Measurements from ENCODE around the gene PTBP1.
"Not testable (repeated sequence)": the region's sequence is repeated elsewhere in the genome, so short reads cannot be mapped to it uniquely, and the experiment has no call there.

Gene PTBP1

DNA sequence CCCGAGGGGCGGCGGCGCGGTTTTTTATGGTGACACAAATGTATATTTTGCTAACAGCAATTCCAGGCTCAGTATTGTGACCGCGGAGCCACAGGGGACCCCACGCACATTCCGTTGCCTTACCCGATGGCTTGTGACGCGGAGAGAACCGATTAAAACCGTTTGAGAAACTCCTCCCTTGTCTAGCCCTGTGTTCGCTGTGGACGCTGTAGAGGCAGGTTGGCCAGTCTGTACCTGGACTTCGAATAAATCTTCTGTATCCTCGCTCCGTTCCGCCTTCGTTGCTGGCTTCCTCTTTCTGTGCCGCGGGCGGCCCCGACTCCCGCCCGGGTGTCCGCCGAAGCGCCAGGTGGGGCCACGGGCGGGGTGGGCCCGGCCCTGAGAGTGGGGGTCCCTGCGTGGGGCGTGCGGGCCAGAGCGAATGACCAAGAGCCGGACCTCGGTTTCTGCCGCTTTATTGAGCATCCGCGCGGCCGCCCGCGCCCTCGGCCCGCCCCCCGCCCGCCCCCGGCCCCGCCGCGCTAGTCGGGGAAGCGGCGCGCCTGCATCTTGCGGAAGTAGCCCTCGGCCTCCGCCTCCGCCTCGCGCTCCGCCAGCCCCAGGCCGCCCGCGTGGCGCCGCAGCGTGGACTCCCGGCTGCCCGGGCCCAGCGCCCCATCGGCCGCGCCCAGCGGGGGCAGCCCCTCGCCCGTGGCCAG lies 14.9 kb downstream of the PTBP1 start:
- no peak for DNase-seq

DNA sequence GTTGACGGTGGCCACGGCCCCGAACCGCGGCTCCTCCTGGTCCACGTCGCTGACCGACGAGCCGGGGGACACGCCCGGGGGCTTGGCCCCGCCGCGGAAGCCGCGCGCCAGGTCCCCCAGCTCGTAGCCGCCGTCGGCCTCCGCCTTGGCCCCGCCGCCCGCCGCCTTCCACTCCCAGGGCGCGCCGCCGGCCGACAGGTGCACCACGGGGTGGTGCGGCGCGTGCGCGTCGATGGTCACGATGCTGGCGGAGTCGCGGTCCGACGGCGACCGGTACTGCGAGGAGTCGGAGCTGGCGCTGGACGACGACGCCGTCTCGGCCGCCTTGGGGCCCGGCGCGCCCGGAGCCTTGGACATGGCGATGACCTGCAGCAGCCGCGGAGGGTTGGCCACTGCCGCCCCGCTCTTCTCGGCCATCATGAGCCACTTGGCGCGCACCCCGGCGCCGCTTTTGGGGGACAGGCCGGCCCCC lies 15.5 kb downstream of the PTBP1 start:
- no peak for DNase-seq

DNA sequence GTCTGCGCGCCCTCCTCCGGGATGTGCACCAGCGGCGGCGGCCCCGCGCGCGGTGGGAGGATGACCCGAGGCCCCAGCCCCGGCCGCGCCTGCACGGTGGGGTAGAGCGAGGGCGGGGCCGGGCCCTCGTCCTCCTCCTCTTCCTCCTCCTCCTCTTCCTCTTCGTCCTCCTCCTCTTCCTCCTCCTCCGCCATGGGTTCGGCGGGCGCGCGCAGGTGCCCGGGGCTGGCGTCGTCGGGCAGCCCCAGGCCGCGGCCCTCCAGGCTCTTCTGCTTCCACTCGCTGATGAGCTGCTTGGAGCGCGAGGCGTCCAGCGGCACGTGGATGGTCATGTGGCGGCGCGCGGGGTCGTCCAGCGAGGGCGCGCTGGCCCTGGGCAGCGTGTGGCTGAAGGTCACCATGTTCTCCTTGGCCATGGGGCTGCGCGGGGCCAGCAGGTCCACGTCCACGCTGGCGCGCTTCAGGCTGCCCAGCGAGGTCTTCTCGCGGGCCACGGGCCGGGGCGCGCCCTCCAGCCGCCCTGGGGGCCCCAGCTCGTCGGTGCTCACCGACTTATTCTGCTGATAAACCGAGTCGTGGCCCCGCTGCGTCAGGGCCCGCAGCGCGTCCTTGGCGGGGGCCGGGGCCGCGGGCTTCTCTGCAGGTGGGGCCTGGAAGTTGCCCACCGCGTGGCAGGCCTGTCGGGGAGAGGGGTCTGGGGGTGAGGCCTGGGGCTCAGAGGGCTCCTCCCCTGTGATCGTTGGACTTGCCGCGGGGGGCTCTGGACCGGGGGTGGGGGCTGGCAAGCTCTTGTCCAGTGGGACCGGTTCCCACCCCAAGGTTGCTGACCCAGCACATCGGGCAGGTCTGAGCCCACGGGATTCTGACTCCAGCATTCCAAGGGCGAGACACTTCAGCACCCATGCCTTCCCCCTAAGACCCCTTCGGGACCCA lies 16.2 kb downstream of the PTBP1 start:
- no peak for DNase-seq

DNA sequence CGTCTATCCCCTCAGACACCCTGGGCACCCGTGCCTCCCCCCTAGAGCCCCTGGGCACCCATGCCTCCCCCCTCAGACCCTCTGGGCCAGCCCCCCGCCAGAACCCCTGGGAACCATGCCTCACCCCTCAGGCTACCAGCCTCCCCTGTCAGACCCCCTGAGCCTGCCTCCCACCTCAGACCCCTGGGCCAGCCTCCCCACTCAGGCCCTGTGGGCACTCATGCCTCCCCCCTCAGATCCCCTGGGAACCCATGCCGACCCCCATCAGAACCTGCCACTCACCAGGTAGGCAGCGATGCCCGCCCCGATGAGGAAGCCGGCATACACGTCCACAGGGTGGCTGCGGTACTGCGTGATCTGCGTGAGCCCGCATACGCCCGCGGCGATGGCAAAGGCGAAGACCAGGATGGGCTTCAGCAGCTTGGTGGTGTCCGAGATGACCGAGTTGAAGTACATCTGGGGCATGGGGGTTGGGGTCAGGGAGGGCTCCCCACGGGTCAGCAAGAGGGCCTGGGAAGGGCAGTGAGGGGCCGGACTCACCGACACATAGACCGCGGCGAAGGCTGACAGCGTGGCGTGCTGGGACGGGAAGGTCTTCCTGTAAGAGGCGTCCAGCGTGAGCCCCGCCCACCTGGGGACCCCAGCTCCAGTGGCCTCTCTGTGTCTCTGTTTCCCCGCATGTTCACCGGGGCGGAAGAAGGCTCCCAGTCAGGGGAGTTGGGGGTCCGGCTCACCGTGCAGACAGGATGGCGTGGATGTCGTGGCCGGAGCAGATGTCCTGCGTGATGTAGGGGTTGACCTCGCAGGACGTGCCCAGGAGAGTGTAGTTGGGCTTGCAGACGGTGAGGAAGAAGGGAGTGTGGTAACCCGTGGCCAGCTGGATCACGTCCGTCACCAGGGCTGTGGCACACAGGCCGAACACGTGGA lies 17.2 kb downstream of the PTBP1 start:
- no peak for DNase-seq

DNA sequence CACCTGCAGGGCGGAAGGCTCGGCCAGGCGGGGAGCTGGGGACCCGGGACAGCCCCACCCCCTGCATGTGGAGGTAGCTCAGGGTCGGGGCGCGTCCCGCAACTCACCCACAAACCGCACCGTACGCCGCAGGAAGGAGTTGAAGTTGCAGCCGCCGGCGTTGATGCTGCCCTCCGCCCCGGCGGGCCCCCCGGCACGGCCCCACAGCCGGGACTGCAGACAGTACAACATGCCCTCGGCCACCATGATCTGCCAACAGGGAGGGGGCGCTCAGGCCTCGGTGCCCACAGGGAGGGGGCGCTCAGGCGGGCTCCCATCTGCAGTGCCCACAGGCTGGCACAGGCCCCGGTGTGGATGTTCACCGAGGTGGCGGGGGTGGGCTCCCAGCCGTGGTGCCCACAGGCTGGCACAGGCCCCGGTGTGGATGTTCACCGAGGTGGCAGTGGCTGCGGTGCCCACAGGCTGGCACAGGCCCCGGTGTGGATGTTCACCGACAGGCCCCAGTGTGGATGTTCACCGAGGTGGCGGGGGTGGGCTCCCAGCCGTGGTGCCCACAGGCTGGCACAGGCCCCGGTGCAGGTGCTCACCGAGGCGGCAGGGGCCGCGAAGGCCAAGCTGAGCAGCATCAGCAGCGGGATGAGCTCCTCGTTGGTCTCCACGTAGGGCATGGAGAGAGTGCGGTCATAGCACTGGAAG lies 18.0 kb downstream of the PTBP1 start:
- no peak for DNase-seq

DNA sequence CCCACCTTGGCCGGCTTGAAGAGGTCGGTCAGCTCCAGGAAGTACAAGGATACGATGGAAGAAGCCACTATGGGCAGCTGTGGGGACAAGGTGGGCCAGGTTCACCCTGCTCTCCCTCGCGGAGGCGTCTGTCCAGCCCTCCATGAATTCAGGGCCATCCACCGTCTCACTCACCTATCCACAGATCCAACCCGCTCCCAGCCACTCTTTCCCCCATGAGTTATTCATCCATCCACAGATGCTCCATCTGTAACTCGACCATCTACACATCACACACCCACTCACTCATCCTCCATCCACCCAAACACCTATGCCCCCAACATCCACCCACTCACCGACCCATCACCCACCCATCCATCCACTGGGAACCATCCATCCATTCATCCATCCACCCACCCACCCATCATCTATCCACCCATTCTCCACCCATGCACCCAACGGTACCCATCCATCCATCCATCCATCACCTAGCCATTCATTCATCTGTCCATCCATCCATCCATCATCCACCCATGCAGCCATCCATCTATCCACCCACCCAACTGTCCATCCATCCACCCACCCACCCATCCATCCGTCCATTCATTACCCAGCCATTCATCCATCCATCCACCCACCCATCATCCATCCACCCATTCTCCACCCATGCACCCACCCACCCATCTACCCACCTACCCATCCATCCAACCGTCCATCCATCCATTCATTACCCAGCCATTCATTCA lies 18.7 kb downstream of the PTBP1 start:
- DNase-seq: no peak

DNA sequence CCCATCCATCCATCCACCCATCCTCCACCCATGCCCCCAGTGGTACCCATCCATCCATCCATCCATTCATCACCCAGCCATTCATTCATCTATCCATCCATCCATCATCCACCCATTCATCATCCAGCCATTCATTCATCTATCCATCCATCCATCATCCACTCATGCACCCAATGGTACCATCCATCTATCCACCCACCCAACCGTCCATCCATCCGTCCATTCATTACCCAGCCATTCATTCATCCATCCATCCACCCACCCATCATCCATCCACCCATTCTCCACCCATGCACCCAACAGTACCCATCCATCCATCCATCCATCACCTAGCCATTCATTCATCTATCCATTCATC lies 19.2 kb downstream of the PTBP1 start:
- no peak for DNase-seq

DNA sequence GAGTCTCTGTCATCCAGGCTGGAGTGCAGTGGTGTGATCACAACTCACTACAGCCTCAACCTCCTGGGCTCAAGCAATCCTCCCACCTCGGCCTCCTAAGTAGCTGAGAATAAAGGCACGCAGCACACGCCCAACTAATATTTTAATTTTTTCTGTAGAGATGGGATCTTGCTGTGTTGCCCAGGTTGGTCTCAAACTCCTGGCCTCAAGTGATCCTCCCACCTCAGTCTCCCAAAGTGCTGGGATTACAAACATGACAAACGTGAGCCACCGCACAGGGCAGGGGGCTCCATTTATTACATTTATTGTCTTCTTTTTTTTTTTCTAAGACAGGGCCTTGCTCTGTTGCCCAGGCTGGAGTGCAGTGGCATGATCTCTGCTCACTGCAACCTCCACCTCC lies 23.0 kb downstream of the PTBP1 start:
- DNase-seq: not testable (repeated sequence)

DNA sequence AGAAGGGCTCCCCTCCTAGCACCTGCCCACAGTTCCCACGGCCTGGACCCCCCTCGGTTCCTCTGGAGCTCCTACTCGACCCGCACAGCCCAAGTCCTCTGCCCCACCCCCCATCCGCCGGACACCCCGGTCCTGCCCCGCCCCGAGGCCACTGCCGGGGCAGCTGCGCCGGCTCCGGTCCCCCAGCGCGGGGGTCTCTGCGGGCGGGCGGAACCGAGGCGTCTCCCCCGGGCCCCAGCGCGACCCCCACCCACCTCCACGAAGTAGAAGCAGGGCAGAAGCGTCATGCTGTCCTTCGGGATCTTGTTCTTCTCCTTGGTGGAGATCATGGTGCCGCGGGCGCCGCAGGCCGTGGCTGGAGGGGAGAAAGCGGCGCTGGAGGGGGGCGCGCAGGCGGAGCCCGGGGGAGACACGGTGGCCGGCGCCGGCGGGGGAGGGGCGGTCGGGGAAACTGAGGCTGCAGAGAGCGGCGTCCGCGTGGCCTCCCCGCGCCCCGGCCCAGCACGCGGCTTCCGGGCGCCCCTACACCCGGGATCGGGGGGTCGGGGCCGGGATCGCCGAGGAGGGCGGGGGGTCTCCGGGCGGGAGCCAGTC lies 24.1 kb downstream of the PTBP1 start:
- no peak for DNase-seq

DNA sequence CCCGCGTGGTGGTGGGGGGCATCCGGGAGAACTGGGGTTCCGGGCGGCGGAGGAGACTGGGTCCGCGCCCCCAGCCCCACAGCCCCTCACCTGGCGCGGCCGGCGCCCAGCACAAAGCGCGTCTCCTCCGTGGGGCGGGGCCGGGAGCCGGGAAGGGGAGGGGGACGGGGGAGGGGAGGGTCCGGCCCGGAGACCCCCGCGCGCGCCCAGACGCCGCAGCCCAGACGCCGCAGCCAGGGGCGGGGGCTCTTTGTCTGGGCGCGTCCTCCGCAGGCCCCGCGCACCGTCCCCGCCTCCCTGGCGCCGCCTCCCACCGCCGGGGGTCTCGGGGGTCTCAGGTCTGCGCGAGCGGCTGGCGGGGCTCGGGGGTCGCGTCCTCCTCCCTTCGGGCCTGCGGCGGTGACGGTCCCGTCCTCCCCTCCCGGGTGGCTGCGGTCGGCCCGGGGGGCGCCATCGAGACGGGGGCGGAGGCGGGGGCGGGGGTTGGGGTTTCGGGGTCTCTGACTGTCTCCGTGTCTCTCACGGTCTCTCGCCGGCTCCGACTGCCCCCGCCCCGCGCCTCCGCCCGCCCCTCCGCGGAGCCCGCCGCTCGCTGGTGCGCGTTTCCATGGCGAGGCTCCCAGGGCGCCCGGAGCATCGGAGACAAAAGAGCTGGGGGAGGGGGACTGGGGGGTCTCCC lies 24.7 kb downstream of the PTBP1 start, which contains the start of gene PLPPR3:
Gene PLPPR3 (minus strand): TSS at position 131 of the 679 bp plus-strand sequence. CDS start 396 bp downstream, outside the sequence.
- no peak for DNase-seq

DNA sequence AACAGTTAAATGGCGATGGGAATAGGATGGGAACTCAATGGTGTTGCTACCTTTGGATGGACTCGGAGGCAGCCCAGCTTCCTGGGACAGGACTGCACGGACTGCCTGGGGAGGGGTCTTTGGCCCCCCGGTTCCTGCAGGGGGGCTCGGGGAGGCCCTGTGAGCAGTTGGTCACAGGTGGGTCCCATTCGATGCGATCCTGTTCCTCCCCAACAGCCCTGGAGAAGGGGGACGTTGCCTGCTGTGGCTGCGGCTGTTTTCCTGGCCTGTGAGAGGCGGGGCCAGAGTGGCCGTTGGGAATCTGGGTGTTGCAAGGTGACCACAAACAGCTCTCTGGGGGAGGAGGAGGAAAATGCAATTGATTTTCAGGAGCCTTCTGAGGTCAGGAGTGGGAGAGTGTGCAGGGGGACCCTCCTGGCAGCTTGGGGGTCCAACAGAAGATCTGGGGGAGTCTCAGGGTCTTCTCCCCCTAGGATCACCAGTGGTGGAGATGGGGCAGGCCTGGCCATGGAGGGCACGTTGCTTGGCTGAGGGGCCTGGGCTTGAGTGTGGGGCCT lies 26.4 kb downstream of the PTBP1 start:
- no peak for DNase-seq

DNA sequence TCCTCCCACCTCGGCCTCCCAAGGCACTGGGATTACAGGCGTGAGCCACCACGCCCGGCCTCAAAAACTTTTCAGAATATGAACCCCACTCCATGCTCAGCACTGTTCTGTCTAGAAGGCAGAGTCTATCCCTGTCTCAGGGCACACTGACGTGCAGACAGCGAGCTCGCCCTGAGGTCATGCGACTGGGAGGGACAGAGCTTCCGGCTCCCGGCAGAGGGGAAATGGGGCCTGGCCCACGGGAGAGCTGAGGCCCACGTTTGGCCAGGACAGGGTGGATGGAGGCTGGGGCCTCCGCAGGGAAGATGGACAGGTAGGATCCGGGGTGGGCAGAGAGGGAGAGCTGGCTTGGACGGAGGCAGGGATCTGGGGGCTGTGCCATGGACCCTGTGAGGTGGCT lies 27.6 kb downstream of the PTBP1 start:
- DNase-seq: no peak

DNA sequence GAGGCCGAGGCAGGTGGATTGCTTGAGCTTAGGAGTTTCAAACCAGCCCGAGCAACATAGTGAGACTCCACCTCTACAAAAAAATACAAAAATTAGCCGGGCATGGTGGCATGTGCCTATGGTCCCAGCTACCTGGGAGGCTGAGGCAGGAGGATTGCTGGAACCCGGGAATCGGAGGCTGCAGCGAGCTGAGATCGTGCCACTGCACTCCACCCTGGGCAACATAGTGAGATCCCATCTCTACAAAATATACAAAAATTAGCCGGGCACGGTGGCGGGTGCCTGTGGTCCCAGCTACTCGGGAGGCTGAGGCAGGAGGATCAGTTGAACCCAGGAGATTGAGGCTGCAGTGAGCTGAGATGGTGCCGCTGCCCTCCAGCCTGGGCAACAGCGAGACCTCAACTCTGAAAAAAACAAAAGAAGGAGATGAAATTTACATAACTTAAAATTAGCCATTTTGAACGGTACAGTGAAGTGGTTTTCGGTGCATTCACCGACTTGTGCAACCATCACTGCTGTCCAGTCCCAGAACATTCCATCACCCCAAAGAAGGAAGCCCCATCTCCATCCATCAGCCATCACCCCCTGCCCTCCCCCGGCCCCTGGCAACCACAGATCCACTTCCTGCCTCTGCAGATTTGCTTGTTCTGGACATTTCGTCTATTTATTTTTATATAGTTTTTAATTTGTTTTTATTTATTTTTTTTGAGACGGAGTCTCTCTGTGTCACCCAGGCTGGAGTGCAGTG lies 28.8 kb downstream of the PTBP1 start:
- DNase-seq: no peak

DNA sequence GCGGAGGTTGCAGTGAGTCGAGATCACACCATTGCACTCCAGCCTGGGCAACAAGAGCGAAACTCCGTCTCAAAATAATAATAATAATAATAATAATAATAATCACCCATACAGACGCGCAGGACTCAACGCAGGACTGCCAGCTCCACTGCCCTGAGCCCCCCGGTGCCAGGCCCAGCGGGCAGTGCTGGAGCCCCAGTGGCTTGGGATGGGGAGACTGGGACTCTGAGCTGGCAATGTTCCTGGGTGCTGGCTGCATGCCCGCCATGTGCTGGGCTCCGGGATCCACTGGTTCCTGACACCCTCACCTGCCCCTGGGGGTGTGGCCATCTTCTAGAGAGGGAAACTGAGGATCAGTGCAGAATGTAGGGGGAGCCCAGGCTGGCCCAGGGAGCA lies 30.1 kb downstream of the PTBP1 start:
- no peak for DNase-seq

DNA sequence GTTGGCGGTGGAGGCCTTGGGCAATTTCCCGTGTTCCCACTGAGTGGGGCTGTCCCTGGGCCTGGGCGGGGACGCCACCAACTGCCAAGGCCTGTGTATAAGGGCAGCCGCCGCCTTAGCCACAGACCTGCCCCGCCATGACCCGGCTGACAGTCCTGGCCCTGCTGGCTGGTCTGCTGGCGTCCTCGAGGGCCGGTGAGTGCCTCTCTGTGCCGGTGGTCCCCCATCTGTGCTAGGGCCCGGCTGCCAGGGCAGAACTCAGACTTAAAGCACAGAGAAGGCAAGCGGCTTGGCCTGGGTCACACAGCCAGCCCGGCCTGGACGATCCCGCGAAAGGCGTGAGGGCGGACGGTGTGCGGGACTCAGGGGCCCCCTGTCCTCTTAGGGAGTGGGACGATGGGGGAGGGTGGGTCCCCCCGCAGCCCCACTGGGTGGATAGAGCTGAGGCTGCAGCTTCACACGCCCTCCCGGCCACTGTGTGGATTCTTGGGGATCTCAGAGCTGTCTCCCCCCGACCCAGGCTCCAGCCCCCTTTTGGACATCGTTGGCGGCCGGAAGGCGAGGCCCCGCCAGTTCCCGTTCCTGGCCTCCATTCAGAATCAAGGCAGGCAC lies 30.6 kb downstream of the PTBP1 start, which contains the start of gene AZU1:
Gene AZU1 (plus strand): TSS at position 128 of the 612 bp plus-strand sequence. CDS start 10 bp downstream, at position 138.
- DNase-seq: no peak

DNA sequence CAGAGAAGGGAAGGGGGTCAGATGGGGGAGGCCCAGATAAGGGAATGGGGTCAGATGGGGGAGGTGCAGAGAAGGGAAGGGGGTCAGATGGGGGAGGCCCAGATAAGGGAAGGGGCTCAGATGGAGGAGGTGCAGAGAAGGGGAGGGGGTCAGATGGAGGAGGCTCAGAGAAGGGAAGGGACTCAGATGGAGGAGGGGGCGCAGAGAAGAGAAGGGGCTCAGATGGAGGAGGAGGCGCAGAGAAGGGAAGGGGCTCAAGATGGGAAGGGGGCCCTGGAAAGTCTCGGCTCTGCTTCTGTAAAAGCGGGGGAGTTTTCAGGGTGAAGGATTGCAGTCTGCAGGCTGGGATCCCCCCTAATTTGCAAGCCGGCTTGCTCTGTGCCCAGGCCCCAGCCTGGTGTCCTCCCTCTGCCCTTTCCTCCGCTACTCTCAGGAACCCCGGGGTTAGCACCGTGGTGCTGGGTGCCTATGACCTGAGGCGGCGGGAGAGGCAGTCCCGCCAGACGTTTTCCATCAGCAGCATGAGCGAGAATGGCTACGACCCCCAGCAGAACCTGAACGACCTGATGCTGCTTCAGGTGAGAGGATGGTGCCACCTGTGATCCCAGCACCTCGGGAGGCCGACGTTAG lies 32.0 kb downstream of the PTBP1 start:
- no peak for DNase-seq

DNA sequence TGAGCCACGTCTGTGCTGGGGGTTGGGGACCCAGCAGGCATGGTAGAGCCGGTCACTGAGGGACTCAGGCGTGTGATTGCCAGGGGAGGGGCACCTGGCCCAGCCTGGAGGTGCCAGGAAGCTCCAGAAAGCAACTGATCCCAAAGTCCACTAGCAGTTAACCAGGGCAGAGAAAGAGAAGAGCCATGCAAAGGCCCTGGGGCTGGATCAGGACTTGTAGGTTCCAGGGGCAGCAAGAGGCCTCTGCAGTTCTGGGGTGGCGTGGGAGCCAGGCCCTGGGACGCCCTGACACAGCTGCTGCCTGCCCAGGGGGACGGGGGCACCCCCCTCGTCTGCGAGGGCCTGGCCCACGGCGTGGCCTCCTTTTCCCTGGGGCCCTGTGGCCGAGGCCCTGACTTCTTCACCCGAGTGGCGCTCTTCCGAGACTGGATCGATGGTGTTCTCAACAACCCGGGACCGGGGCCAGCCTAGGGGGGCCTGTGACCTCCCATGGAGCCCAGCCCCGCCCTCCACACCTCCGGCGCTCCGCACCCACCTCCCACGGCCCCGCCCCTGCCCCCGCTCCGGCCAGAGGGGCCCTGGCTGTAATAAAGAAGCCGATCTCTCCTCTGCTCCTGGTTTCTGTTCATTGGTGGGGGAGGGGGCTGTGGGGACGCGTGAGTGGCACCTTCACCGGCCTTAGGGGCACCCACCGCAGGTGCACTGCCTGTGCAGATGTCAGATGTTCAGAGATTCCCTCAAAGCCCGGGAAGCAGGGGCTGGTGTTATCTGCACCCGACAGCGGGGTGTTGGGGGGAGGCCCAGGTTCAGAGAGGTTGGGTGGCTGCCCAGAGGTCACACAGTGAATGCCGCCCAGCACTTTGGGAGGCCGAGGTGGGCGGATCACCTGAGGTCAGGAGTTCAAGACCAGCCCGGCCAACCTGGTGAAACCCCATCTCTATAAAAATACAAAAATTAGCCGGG lies 34.4 kb downstream of the PTBP1 start:
- no peak for DNase-seq

Data from activated CD4-positive, alpha-beta T cell treated with anti-CD3 and anti-CD28 coated beads for 1 hour (primary cell).